Measurements from ENCODE around the gene DAZAP1. TPM values are rescaled to one million over a fixed set of nuclear protein-coding genes. Genes with fewer than 3 reads are reported as not detected.

DAZAP1 gene
- total RNA-seq, 1 experiment from 2014 or later: 177 TPM

- intact Hi-C loops (cut with micrococcal nuclease): no loop called here
Measured at GRCh38 chr19:1384478-1385110, 22.8 kb upstream of the DAZAP1 start.

GRCh38 chr19:1385816-1386215, 21.6 kb upstream of the DAZAP1 start:
- no peak for TF ChIP-seq EZH2phosphoT487 (IDR thresholded peaks at IDR 0.05; ENCODE audit: borderline replicate concordance, low read length)
- no peak for TF ChIP-seq EZH2 (IDR thresholded peaks at IDR 0.05; ENCODE audit: low read length, unreplicated experiment)
- no peak for TF ChIP-seq CTCF (conservative IDR thresholded peaks at IDR 0.05; ENCODE audit: low read depth, low read length)
- no peaks in the 10 kb centered on the region for H4K20me1 ChIP-seq (ENCODE audit: low read length)
- H3K9me2 ChIP-seq (replicated peaks; ENCODE audit: low read length): no peaks in the 10 kb centered on the region
- no peaks in the 10 kb centered on the region for H3K27me3 ChIP-seq (ENCODE audit: low read length)
- no peak overlapping the region for H3K9ac ChIP-seq (ENCODE audit: low read length)
- no peaks in the 10 kb centered on the region for H3K4me1 ChIP-seq (ENCODE audit: insufficient read depth, low read length)
- ATAC-seq: no peak
- H3K4me3 ChIP-seq (ENCODE audit: low read length): no peak overlapping the region
- H3K79me2 ChIP-seq (ENCODE audit: low read length): peaks cover 25% of the 10 kb centered on the region
- no peak overlapping the region for H3K27ac ChIP-seq (ENCODE audit: low read length)
- H3F3A ChIP-seq (ENCODE audit: low read length, unreplicated experiment): no peaks in the 10 kb centered on the region
- intact Hi-C loops (cut with micrococcal nuclease): no loop called here
- H3K9me3 ChIP-seq (ENCODE audit: low read length): no peaks in the 10 kb centered on the region
- no peak overlapping the region for H3K4me2 ChIP-seq (ENCODE audit: low read length)
- CTCF ChIA-PET: no interaction called here
- no peak for DNase-seq
- no TSS peak for BruUV-seq (replicated peaks)
- POLR2A ChIA-PET (ENCODE audit: unreplicated experiment): no interaction called here
- H3K36me3 ChIP-seq (ENCODE audit: low read depth, low read length): peaks cover 5% of the 10 kb centered on the region; the same call in 1 of the 2 replicates
- H2AFZ ChIP-seq (ENCODE audit: low read length): no peak overlapping the region

More at GRCh38 chr19:1384478-1385110, 22.8 kb upstream of the DAZAP1 start:
- Histone ChIP-seq H3K9me2 (replicated peaks; ENCODE audit: low read length) (no peaks in the 10 kb centered on the region), H3K9ac (ENCODE audit: low read length) (peak overlapping the region; percentile 91), H3F3A (ENCODE audit: low read length, unreplicated experiment) (no peaks in the 10 kb centered on the region), H3K27ac (ENCODE audit: low read length) (peak overlapping the region; percentile 51; the same call in 1 of the 2 replicates), H3K4me1 (ENCODE audit: insufficient read depth, low read length) (no peaks in the 10 kb centered on the region), H4K20me1 (ENCODE audit: low read length) (no peaks in the 10 kb centered on the region), H3K36me3 (ENCODE audit: low read depth, low read length) (peaks cover 5% of the 10 kb centered on the region; the same call in 1 of the 2 replicates), H3K27me3 (ENCODE audit: low read length) (no peaks in the 10 kb centered on the region), H3K79me2 (ENCODE audit: low read length) (peaks cover 25% of the 10 kb centered on the region), H3K4me2 (ENCODE audit: low read length) (peak overlapping the region; percentile 94), H3K9me3 (ENCODE audit: low read length) (no peaks in the 10 kb centered on the region), H2AFZ (ENCODE audit: low read length) (peak overlapping the region; percentile 64; the same call in 1 of the 2 replicates), H3K4me3 (ENCODE audit: low read length) (peak overlapping the region; percentile 99)
- DNase-seq (no peak), ATAC-seq (no peak)
- TF ChIP-seq EZH2 (IDR thresholded peaks at IDR 0.05; ENCODE audit: low read length, unreplicated experiment): no peak
- no peak for TF ChIP-seq EZH2phosphoT487 (IDR thresholded peaks at IDR 0.05; ENCODE audit: borderline replicate concordance, low read length)
- TF ChIP-seq CTCF (conservative IDR thresholded peaks at IDR 0.05; ENCODE audit: low read depth, low read length): no peak
- CTCF ChIA-PET: no interaction called here
- POLR2A ChIA-PET (ENCODE audit: unreplicated experiment): no interaction called here
- TSS peak; percentile 40 for BruUV-seq (replicated peaks)

GRCh38 chr19:1386945-1387683, 20.3 kb upstream of the DAZAP1 start:
- DNase-seq (no peak), ATAC-seq (no peak)
- no peaks in the 10 kb centered on the region for H4K20me1 ChIP-seq (ENCODE audit: low read length)
- no peaks in the 10 kb centered on the region for H3K9me3 ChIP-seq (ENCODE audit: low read length)
- no peaks in the 10 kb centered on the region for H3K27me3 ChIP-seq (ENCODE audit: low read length)
- peaks cover 5% of the 10 kb centered on the region; the same call in 1 of the 2 replicates for H3K36me3 ChIP-seq (ENCODE audit: low read depth, low read length)
- no peak overlapping the region for H3K9ac ChIP-seq (ENCODE audit: low read length)
- ChIA-PET POLR2A (ENCODE audit: unreplicated experiment) (no interaction called here), CTCF (no interaction called here)
- no peaks in the 10 kb centered on the region for H3K4me1 ChIP-seq (ENCODE audit: insufficient read depth, low read length)
- H2AFZ ChIP-seq (ENCODE audit: low read length): no peak overlapping the region
- peaks cover 25% of the 10 kb centered on the region for H3K79me2 ChIP-seq (ENCODE audit: low read length)
- H3K9me2 ChIP-seq (replicated peaks; ENCODE audit: low read length): no peaks in the 10 kb centered on the region
- TF ChIP-seq EZH2phosphoT487 (IDR thresholded peaks at IDR 0.05; ENCODE audit: borderline replicate concordance, low read length) (no peak), EZH2 (IDR thresholded peaks at IDR 0.05; ENCODE audit: low read length, unreplicated experiment) (no peak)
- no peak overlapping the region for H3K4me2 ChIP-seq (ENCODE audit: low read length)
- no peak overlapping the region for H3K27ac ChIP-seq (ENCODE audit: low read length)
- H3F3A ChIP-seq (ENCODE audit: low read length, unreplicated experiment): no peaks in the 10 kb centered on the region
- intact Hi-C loops (cut with micrococcal nuclease): no loop called here
- no TSS peak for BruUV-seq (replicated peaks)
- no peak overlapping the region for H3K4me3 ChIP-seq (ENCODE audit: low read length)
